Measurements from ENCODE around the gene FAM193B.

- no peak for TF ChIP-seq CTCF (IDR thresholded peaks at IDR 0.05)
- TF ChIP-seq POLR2A (IDR thresholded peaks at IDR 0.05) = no peak
Measured at GRCh38 chr5:177486256-177486655, 68.1 kb downstream of the FAM193B start.

All from right lobe of liver (tissue), 4 donors.